Stimulated activated naive CD8-positive, alpha-beta T cell treated with anti-CD3 and anti-CD28 coated beads, Interleukin-15, amount 100 ng/mL, for 72 hours (primary cell): ENCODE measurements around the gene TCL1B.

ENCODE experiments used
- ATAC-seq: fragments of 150-1000 bp; cut with Tn5 transposase; 2 replicates; pipeline ENCODE4 v1.10.0; 2021; ENCODE audit warnings: mild to moderate bottlenecking, moderate library complexity
- DNase-seq, 2 donors: peaks; one replicate each; pipeline ENCODE4 v3.0.0; 2021 to 2022
- H3K27ac Mint-ChIP-seq, 2 donors: one replicate each; pipeline ENCODE4 v1.8.0; 2022; ENCODE audit warnings: mild to moderate bottlenecking in 2 of 2, mixed read lengths in 2 of 2, moderate library complexity in 2 of 2
- H3K27me3 Mint-ChIP-seq: one replicate; pipeline ENCODE4 v1.8.0; 2022; ENCODE audit warnings: mixed read lengths
- H3K4me1 Mint-ChIP-seq: one replicate; pipeline ENCODE4 v1.8.0; 2022; ENCODE audit warnings: mild to moderate bottlenecking, mixed read lengths
- H3K4me3 Mint-ChIP-seq, 2 donors: one replicate each; pipeline ENCODE4 v1.8.0; 2022; ENCODE audit warnings: mild to moderate bottlenecking in 2 of 2, mixed read lengths in 2 of 2, moderate library complexity in 1 of 2
- H3K9me3 Mint-ChIP-seq, 2 donors: one replicate each; pipeline ENCODE4 v1.8.0; 2022; ENCODE audit warnings: mixed read lengths in 2 of 2

Gene TCL1B, protein sequence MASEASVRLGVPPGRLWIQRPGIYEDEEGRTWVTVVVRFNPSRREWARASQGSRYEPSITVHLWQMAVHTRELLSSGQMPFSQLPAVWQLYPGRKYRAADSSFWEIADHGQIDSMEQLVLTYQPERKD

DNA sequence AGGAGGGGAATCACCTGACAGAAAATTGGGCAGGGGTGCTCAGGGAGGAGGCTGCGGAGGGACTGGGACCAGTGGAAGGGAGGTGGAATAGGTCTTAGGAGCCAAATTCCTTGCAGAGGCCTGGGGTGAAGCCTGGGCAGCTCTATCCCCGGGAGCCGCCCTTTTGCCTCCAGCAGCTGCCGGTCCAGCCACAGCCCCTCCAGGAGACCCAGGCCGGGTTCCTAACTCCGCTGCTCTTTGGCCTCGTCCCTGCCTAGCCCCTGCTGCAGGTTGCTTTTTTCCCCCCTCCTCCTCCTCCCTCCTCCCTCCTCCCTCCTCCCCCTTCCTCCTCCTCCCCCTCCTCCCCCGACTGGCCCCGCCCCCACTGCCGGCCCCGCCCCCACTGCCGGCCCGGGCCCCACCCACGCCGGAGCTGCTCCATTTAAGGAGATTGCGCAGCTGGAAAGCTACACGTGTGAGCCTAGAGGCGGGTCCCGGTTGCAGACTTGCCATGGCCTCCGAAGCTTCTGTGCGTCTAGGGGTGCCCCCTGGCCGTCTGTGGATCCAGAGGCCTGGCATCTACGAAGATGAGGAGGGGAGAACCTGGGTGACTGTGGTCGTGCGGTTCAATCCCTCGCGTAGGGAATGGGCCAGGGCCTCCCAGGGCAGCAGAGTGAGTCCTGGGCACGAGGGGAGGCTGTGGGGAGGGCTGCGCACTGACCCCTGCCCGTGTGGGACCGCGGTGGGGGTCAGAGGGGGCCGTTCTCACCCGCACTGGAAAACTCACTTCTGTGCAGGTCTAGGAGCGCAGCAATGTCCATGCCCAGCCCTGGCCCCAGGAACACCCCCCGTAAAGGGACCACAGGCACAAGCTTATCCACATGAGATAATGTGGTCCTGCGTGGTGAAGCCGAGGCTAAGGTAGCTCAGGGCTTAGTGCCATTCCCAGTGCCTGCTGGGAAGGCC is at the start of gene TCL1B:
TSS of gene TCL1B (plus strand) at position 449 of the 945 bp plus-strand sequence. CDS start at position 491, 42 bp downstream.
- ATAC-seq, result no peak
- Mint-ChIP-seq H3K27me3 (peaks cover 25% of the 10 kb centered on the region), H3K27ac (peak within 1 kb of the TSS in 1 of 2 donors; percentile 13), H3K4me1 (no peaks in the 10 kb centered on the region), H3K4me3 (no peak within 1 kb of the TSS), H3K9me3 (no peaks in the 10 kb centered on the region)
- no peak for DNase-seq

DNA sequence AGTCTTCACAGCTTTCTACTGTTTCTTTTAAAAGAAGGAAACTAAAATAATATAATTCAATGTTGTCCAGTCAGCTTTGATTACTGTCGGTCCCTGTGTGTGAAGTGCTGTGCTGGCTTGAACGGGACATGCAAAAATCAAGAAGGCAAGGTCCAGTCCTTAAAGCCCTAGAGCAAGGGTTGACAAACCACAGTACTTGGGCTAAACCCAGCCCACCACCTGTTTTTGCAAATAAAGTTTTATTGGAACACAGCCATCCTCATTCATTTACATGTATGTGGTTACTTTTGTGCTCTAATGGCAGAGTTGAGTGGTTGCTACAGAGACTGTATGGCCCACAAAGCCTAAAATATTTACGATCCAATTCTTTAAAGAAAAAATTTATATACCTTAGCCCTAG is 41.2 kb upstream of the TCL1B start:
- no peak for DNase-seq
- Mint-ChIP-seq H3K4me1 (no peaks in the 10 kb centered on the region), H3K4me3 (no peak overlapping the region), H3K9me3 (no peaks in the 10 kb centered on the region), H3K27ac (no peak overlapping the region), H3K27me3 (peaks cover 27% of the 10 kb centered on the region)
- ATAC-seq, result no peak

DNA sequence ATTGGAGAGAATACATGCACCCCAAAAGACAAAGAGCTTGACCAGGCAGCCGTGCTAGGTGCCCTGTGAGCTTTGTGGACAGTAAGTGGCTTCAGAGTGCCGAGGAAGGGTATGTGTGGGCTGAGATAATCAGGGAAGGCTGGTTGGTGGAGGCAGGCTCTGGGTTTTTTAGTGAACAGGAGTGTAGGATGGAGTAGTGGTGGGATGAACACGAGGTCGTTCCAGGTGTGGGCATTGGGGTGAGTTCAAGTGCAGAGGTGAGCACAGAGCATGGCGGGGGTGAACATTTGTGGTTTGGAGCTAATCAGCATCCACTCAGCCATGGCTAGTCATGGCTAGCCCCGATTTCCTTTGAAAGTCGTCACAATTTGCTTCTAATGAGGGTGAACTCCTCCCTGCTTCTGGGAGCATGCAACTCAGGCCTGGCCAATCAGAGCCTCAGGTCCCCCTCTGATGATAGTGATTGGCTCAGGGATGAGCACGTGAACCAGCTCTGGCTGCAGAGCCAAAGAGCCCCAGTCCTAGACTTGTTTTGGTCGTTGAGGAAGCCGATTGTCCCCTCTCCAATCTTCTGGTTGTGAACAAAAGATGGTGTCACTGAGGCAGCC is 40.7 kb upstream of the TCL1B start:
- ATAC-seq (no peak), DNase-seq (no peak)
- Mint-ChIP-seq H3K27ac (no peak overlapping the region), H3K27me3 (peaks cover 28% of the 10 kb centered on the region), H3K4me3 (no peak overlapping the region), H3K4me1 (no peaks in the 10 kb centered on the region), H3K9me3 (no peaks in the 10 kb centered on the region)

DNA sequence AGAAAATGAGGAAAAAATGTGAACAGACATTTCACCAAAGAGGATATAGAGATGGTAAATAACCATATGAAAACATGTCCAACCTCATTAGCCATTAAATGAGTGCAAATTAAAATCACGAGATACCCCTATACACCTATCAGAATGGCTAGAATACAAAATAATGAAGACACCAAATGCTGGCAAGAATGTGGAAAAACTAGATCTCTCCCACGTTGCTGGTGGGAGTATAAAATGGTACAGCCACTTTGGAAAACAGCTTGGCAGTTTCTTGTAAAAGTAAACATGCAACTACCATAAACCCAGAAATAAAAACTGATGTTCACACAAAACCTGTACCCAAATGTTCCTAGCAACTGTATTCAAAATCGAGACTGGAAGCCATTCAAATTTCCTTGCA is 38.3 kb upstream of the TCL1B start:
- Mint-ChIP-seq H3K27ac (peak overlapping the region in 1 of 2 donors; percentile 21), H3K4me1 (peaks cover 3% of the 10 kb centered on the region), H3K4me3 (no peak overlapping the region), H3K27me3 (peaks cover 28% of the 10 kb centered on the region), H3K9me3 (no peaks in the 10 kb centered on the region)
- DNase-seq (no peak), ATAC-seq (no peak)

DNA sequence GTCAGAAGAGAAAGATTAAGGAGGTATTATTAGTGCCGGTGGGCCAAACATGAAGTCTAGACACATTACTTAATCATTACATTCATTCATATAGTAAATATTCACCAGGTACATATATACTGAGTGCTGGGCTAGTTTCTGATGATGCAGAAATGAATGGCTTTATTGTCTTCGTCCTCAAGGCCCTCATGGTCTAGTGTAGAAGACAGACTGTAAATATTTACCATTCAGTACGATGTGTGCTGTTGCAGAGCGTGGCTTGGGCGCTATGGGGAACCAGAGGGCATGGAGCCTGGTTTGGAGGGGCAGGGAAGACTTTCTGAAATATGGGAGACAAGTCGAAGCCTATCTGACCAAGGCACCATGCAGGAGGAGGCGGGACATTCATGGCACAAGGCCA is 37.0 kb upstream of the TCL1B start:
- Mint-ChIP-seq H3K9me3 (no peaks in the 10 kb centered on the region), H3K27ac (no peak overlapping the region)
- no peak for ATAC-seq

DNA sequence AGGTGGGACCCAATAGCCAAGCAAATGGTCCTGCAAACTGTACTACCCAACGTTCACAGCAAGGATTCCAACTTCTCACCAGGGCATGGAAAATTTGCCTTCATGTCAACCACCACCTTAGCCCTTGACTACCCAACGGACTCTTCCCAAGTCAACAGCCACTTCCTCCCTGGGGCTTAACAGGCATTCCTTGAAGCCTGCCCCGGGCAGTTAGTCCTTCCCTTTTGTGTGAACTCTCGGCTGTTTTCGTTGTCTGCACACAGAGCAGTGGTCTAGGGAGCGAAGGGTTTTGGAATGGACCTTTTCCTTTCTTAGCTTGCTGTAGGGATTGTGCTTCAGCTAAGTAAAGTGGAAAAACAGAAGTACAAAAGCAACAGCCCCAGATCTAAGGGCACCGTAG is 35.2 kb upstream of the TCL1B start:
- H3K4me1 Mint-ChIP-seq, result peaks cover 5% of the 10 kb centered on the region
- H3K27ac Mint-ChIP-seq, result no peak overlapping the region
- peaks cover 35% of the 10 kb centered on the region for H3K27me3 Mint-ChIP-seq
- DNase-seq (no peak), ATAC-seq (no peak)
- no peaks in the 10 kb centered on the region for H3K9me3 Mint-ChIP-seq
- H3K4me3 Mint-ChIP-seq, result no peak overlapping the region

More for the DNA sequence above, 37.0 kb upstream of the TCL1B start:
- H3K4me3 Mint-ChIP-seq, result no peak overlapping the region
- peaks cover 5% of the 10 kb centered on the region for H3K4me1 Mint-ChIP-seq
- DNase-seq, result no peak
- H3K27me3 Mint-ChIP-seq, result peaks cover 30% of the 10 kb centered on the region

DNA sequence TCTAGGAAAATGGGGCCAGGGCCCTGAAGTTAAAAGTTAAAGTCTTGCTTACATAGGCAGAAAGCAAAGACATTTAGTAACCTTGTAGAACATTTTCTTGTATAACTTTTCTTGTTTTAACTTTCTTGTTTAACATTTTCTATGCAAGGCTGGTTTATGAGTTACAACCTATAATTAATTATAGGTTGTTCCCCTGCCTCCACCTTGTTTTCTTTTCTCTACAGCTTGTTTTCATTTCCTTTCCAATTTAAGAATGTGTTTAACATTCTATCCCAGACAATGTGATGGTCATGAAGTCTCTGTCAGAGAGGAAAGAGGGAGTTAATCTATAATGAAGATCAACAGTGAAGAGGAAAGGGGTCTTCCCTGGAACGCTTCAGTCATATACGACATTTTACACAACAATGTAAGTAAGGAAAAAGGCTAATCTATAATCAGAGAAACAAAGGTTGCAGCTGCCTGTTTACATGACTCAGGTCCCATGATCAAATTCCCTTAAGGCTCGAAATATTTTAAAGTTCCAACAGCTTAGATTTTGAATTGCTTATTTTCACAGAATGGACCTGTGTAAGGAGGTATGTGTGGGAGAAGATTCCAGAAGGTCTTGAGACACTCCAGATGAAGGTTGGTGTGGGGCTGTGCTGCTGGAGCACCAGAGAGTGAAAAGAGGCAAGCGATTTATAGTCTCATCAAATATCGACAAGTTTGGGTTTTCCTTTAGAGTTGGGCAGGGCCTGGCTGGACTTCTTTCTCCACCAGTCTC is 34.2 kb upstream of the TCL1B start:
- Mint-ChIP-seq H3K27me3 (peaks cover 34% of the 10 kb centered on the region), H3K4me3 (no peak overlapping the region), H3K4me1 (peaks cover 5% of the 10 kb centered on the region), H3K9me3 (no peaks in the 10 kb centered on the region), H3K27ac (no peak overlapping the region)
- ATAC-seq (no peak), DNase-seq (no peak)

DNA sequence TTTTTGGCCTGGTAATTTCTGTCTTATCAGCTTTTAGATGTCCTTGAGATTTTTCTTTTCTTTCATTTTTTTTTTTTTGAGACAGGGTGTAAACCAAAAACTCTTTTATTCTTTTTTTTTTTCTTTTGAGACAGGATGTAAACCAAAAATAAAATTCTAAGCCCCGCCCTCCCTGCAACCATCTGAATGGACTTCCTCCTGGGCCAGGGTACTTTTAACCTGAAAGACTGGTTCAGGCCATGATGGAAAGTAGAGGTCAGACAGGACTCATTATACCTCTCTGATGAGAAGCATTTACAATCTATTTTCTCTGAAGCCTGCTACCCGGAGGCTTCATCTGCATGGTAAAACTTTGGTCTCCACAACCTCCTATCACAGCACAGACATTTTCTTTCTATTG is 33.5 kb upstream of the TCL1B start:
- H3K27ac Mint-ChIP-seq, result no peak overlapping the region

DNA sequence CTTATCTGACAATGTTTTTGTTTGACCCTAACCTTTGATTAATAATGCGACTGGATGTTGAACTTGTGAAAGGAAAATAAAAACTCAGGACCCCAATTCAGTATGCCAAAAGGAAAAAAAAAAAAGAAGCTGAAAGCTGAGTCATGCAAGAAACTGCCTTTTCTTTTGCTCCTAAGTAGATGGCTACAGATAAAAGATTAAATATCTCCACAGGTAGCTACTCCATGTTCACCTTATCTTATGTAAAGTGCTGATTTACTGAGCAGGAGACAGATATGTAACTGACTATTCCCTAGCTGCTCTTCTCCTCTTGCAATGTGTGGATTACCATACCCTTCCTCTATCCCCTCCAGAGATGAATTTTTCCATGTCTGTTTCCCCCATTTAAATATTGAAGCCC is 30.8 kb upstream of the TCL1B start:
- H3K27me3 Mint-ChIP-seq, result peaks cover 29% of the 10 kb centered on the region

More for the DNA sequence above, 33.5 kb upstream of the TCL1B start:
- peaks cover 5% of the 10 kb centered on the region for H3K4me1 Mint-ChIP-seq
- no peak for ATAC-seq
- no peak for DNase-seq
- H3K27me3 Mint-ChIP-seq, result peaks cover 33% of the 10 kb centered on the region
- no peak overlapping the region for H3K4me3 Mint-ChIP-seq
- no peaks in the 10 kb centered on the region for H3K9me3 Mint-ChIP-seq

DNA sequence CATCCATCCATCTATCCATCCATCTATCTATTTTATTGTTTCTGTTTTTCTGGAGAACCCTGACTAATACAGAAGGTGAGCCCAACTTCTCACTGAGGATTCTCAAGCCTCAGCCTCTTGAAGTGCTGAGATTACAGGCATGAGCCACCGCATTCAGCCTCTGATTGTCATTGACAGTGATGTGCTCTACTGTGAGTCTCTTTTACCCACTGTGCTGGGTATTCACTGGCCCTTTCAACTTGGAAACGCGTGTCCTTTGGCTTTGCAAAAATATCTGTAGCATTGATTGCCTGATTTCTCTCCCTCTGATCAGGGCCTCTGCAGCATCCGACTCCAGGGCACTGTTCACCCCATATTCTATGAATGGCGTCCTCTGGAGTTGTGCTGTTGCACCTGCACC is 29.6 kb upstream of the TCL1B start:
- no peak for ATAC-seq
- Mint-ChIP-seq H3K4me3 (no peak overlapping the region), H3K9me3 (no peaks in the 10 kb centered on the region), H3K27me3 (peaks cover 41% of the 10 kb centered on the region), H3K27ac (no peak overlapping the region), H3K4me1 (peaks cover 5% of the 10 kb centered on the region)
- DNase-seq, result no peak

More for the DNA sequence above, 30.8 kb upstream of the TCL1B start:
- H3K4me1 Mint-ChIP-seq, result peaks cover 5% of the 10 kb centered on the region
- H3K4me3 Mint-ChIP-seq, result no peak overlapping the region
- no peak for ATAC-seq
- DNase-seq, result no peak
- peak overlapping the region in 1 of 2 donors; percentile 79 for H3K27ac Mint-ChIP-seq
- H3K9me3 Mint-ChIP-seq, result no peaks in the 10 kb centered on the region

DNA sequence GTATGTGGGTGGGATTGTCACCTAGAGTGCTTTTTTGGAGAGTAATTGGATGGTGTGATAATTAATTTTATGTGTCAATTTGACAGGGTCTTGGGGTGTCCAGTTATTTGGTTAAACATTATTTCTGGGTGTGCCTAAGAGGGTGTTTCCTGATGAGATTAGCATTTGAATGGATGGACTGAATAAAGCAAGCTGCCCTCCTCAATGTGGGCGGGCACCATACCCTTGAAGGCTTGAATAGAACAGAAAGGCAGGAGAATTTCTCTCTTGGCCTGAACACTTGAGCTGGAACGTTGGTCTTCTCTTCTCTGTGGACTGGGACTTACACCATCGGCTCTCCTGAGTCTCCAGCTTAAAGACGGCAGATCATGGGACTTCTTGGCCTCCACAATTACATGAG is 28.8 kb upstream of the TCL1B start:
- DNase-seq (no peak), ATAC-seq (no peak)
- Mint-ChIP-seq H3K4me1 (peaks cover 9% of the 10 kb centered on the region), H3K4me3 (no peak overlapping the region), H3K9me3 (no peaks in the 10 kb centered on the region), H3K27ac (no peak overlapping the region), H3K27me3 (peaks cover 41% of the 10 kb centered on the region)

DNA sequence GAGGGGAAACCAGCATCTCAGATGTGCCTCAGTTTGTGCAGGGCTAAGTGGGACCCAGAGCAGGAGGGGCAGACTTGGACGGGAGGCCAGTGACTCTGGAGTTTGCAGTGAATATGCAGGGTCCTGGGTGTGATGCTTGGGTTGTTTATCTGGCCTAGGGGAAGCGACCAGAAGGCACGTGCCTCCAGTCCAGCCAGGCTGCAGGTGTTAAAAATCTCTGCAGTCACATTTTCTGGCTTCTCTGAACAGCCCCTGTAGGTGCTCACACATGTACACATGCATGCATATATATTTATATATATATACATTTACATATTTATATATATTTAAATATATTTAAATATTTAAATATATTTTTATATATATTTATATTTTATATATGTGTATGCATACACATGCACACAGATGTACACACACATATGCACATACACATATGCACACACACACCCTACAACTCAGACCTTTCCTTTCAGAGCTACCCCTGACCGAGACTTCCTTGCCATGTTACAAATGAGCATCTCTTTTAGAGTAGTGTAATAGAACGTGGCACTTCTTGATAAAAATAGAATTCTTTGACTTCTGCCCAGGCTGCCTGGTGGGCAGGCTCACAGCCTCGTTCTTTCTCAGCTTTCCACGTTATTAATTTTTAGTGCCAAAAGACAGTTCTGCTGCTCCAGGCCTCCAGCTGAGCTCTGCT is 26.8 kb upstream of the TCL1B start:
- no peaks in the 10 kb centered on the region for H3K9me3 Mint-ChIP-seq
- no peak for DNase-seq
- no peak for ATAC-seq
- H3K4me1 Mint-ChIP-seq, result peaks cover 12% of the 10 kb centered on the region
- H3K27me3 Mint-ChIP-seq, result peaks cover 36% of the 10 kb centered on the region
- H3K4me3 Mint-ChIP-seq, result no peak overlapping the region
- no peak overlapping the region for H3K27ac Mint-ChIP-seq

DNA sequence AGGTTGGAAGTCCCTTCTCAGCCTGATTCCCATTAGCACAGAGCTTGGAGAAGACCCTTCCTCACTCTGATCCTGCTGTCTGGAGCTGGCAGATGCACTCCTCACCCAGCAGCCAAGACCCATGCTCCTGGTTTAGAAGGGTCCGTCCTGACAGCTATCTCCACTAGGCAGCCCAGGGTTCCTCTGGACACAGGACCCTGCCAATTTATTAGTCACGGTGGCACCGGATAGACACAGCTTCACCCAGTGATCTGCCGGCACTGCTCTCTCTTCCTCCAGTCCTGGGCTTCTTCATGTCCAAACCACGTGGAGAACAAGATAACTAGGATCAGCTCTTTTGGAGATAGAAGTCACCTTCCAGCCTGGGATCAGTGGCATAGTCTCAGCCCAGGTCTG is 26.2 kb upstream of the TCL1B start:
- H3K4me3 Mint-ChIP-seq, result no peak overlapping the region
- no peak for DNase-seq
- H3K4me1 Mint-ChIP-seq, result peaks cover 12% of the 10 kb centered on the region
- no peak for ATAC-seq
- no peaks in the 10 kb centered on the region for H3K9me3 Mint-ChIP-seq
- H3K27me3 Mint-ChIP-seq, result peaks cover 33% of the 10 kb centered on the region
- peak overlapping the region in 1 of 2 donors; percentile 75 for H3K27ac Mint-ChIP-seq

DNA sequence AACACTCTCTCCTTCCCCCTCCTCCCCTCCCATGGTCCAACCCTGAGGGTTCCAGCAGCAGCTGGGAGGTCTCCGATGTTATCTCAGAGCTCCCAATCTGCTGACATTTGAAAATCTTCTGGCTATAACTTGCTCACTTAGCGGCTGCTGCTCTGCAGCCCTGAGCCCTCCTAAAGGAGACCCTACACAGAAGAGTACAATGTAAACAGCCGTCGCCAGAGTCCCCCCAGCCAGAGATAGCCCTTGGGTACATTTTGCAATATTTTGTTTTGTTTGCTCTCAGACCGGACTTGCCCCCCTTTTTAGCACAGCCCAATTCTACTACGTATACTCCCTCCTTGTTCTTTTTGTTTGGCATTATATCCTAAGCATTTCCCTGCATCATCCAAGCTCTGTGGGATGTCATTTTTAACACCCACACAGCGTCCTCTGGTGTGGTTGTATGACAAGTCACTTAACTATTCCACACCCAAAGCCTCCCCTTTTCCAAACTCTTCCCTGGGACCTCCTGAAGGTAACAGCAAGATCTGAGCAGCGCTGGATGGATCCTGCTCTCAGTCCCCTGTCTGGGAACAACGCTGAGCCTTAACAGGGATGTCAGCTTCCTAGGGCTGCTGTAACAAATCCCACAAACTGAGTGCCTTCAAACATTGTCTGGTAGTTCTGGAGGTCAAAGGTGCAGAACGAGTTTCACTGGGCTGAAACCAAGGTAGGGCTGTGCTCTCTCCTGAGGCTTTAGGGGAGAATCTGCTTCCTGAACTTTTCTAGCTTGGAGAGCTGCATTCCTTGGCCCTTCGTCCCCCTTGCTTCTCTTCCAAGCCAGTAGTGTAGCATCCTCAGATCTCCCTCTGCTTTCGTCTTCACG is 25.3 kb upstream of the TCL1B start:
- no peak for DNase-seq
- no peak for ATAC-seq
- Mint-ChIP-seq H3K27ac (no peak overlapping the region), H3K4me3 (no peak overlapping the region), H3K9me3 (no peaks in the 10 kb centered on the region), H3K27me3 (peaks cover 33% of the 10 kb centered on the region), H3K4me1 (peaks cover 12% of the 10 kb centered on the region)
